Occipital lobe (tissue), 2 donors: ENCODE measurements around the gene FNTB. TPM values are rescaled to one million over a fixed set of nuclear protein-coding genes. Genes with fewer than 3 reads are reported as not detected.

Experiments
- DNase-seq: peaks from one replicate; lab custom pipeline; 2025; lab: John Stamatoyannopoulos, UW
- total RNA-seq: library from RNA; depleted of rRNA; stranded (reverse); fragments of >200 nt; gene quantifications from one replicate; pipeline ENCODE4 v1.2.3, GENCODE V29; 2014

The FNTB gene
- 6.2 TPM for total RNA-seq

DNA sequence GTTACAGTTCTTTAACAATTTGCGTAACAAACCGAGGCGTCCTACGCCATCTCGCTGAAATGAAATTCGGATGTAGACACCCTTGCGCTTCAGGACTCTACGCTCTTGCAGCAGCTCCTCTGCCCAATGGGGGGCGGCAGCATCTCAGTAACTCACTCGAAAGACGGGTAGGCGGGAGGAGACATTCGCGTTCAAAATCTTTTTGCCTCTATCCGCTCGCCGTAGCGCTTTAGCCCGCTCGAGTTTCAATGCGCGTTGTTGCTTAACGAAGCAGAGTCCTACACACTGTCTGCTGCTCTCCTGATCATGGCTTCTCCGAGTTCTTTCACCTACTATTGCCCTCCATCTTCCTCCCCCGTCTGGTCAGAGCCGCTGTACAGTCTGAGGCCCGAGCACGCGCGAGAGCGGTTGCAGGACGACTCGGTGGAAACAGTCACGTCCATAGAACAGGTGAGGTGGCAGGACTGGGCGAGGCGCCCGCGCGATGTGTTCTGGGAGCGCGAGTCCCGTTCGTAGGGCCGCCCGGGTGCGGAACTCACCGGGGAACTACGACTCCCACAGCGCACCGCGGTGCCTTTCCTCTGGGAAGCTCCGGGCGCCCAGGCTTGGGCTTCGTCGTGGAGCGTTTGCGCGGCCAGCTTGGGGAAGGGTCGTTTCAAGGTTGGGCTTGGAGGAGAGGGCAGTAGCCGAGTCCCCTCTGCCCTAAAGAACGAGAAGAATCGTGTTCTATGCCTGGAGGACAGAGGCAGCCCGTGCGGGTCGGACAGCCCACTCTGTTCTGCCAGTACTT, at the start of gene FNTB:
TSS of gene FNTB (plus strand) at position 248 of the 790 bp plus-strand sequence. CDS start at position 307, 59 bp downstream.
- DNase-seq: peak; percentile 92

DNA sequence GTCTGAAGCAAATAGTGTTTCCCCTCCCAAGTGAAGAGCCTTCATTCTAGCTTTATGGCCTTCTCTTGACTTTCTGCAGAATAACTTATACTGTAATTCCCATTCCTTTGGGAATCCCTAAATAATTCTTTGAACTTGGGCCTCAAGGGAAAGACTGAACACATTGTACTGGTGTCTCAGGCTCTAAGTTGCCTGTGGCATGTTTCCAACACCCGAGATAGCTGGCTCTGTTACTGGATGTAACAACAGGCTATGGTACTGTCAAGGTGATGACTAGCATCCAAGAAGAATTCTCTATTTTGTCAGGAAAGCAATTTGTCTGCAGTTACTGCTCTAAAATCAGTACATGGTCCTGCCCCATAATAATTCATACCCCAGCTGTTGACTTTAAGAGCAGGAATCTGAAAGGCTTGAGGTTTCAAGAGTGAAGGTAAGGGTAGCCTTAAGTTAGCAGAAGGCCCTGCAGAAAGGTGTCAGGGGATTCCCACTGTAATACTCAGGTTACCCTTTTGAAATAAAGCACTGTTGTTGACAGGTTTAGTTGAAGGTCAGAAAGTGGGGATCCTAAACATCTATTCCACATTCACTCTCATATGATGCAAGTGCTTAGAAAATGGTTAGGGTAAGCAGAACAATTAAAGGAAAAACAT, 49.4 kb upstream of the FNTB start:
- DNase-seq: no peak

- no peak for DNase-seq
Measured at GRCh38 chr14:64937821-64938193, 48.9 kb upstream of the FNTB start.

GRCh38 chr14:64938972-64939816, 47.5 kb upstream of the FNTB start:
- DNase-seq: no peak

GRCh38 chr14:64939817-64940190, 46.9 kb upstream of the FNTB start:
- no peak for DNase-seq

GRCh38 chr14:64940336-64940910, 46.3 kb upstream of the FNTB start:
- no peak for DNase-seq

GRCh38 chr14:64942531-64943111, 44.1 kb upstream of the FNTB start, which contains the start of gene GPX2:
Gene GPX2, minus strand, starts transcription at chr14:64942745. Its CDS starts 19 bp downstream, at chr14:64942726.
- no peak for DNase-seq

- no peak for DNase-seq
Measured at GRCh38 chr14:64943556-64943955, 43.1 kb upstream of the FNTB start.

DNA sequence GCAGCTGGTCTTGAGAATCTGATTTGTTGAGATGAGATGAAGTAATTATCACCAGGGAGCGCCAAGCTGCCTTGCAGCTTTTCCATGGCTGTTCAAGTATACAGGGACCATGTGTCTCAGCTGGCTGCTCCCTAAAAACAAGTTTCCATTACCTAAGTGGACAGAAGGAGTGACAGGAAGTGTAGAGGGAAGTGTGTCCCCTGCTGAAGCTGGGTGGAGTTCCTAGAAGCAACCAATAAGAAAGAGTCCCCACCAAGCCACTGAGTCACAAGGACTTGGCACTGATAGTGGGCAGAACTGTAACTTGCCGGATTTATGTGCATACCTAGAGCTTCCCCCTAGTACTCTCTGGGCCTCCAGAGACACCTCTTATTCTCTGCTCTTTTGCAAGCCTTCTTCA, 42.7 kb upstream of the FNTB start:
- DNase-seq: no peak

GRCh38 chr14:64944861-64945260, 41.8 kb upstream of the FNTB start:
- DNase-seq: no peak

GRCh38 chr14:64945431-64946178, 41.1 kb upstream of the FNTB start:
- no peak for DNase-seq

- DNase-seq: no peak
Measured at GRCh38 chr14:64946310-64947045, 40.2 kb upstream of the FNTB start.

GRCh38 chr14:64947710-64948611, 38.7 kb upstream of the FNTB start:
- no peak for DNase-seq

- no peak for DNase-seq
Measured at GRCh38 chr14:64948612-64949210, 38.0 kb upstream of the FNTB start.

DNA sequence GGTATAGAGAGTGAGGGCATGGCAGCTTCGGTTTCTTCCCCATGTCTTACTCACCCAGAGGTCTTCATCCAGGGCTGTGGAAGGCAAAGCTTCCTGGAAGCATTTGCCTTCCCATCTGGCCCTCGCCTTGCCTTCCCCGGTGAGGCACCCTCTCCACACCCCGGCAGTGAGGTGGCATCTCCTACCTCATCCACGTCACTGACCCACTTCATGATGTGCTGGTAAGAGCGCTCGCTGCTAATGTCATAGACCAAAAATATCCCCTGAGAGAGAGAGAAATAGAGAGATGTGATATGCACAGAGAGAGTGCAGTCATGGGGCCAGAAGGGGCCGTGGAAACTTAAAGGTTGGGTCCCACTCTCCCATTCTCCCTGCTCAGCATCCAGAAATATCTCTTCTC, 35.8 kb upstream of the FNTB start:
- peak; percentile 46 for DNase-seq

DNA sequence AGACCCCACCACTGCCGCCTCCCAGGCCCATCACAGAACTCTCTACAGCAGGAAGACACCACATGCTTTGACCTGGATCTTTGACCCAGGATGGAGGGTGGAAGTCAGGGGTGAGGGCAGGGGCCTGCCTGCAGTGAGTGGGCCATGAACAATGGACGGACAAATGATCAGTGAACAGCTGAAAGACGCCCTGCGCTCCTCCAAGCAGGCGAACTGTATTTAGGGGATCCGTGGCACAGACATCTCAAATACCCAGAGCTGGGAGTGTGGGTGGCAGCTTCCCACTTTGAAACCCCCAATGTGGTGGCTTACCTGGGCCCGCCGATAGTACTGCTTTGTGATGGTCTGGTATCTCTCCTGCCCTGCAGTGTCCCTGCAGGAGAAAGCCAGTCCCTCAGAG, 35.4 kb upstream of the FNTB start:
- no peak for DNase-seq

GRCh38 chr14:64951724-64952123, 35.0 kb upstream of the FNTB start:
- no peak for DNase-seq

- DNase-seq: no peak
Measured at GRCh38 chr14:64952598-64953309, 33.9 kb upstream of the FNTB start.
